HG03159 (cell line): ENCODE data around the gene CHML.
A peak's percentile ranks its signal among the peaks of the same experiment; 100 is the strongest.

Experiments used
- ATAC-seq: cut with Tn5 transposase; IDR thresholded peaks from one replicate; pipeline ENCODE4 v1.9.1; 2021; ENCODE audit warnings: mild to moderate bottlenecking, moderate library complexity; ENCODE audit not compliant: unreplicated experiment

Gene CHML

DNA sequence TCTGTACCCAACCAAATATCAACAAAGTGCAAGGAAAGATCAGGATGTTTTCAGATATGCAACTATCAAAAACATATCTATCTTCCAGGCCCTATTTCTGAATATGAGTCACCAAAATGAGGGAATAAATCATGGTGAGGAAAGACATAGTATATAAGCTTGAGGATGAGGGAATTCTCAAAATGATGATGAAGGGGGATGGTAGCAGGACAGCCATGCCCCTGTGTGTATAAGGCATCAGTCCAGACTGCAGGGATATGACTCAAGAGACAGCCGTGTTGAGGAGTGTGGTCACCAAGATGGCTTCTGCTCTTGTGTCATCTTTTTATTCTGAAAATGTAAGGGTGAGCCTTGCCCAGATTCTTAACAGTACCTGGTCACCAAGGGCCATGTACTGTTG, 7.5 kb upstream of the CHML start:
- ATAC-seq = no peak

DNA sequence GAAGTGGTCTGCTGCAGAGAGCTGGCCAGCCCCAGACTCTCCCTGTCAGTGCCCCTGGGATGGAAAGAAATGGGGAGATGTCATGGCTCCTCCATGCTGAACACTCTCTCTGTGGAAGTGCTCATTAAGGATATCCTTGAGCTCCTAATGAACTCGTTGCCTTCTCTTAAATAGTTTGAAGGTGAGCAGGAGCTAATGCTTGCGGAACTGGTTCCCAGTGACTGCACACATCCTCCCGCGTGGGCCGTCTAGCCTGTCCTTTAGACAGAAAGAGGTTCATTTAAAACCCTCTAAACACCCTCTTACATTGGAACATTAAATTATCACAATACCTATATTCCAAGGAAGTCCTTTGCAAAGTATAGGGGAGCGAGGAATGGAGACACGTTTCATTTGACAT, 6.0 kb upstream of the CHML start:
- no peak for ATAC-seq

DNA sequence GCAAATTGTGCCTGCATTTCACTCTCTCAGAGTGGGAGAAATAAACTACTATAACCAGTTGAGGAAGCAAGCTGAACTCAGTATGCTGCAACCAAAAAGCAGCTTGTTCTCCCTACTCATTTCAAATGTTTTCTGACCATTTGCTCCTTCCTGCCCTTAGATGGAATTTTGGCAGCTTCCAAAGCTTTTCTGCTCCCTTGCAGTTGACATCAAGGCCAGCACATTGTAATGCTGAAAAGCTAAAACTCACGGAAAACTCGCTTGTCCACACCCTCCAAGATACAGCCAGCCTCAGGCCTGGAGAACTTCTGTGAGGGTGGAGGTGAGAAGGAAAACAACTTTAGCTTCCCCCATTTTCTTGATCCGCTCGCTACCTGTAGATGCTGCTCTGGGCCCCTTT, 5.0 kb upstream of the CHML start:
- no peak for ATAC-seq

DNA sequence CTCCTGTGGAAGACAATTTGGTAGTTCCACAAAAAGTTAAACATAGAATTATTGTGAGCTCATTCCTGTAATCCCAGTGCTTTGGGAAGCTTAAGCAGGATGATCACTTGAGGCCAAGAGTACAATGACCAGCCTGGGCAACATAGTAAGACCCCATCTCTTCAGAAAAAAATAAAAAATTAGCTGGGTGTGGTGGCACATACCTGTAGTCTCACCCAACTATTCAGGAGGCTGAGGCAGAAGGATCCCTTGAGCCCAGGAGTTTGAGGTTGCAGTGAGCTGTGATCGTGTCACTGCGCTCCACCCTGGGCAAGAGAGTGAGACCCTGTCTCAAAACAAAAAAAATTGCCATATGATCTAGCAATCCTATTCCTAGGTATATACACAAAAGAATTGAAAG, 4.1 kb upstream of the CHML start:
- no peak for ATAC-seq

DNA sequence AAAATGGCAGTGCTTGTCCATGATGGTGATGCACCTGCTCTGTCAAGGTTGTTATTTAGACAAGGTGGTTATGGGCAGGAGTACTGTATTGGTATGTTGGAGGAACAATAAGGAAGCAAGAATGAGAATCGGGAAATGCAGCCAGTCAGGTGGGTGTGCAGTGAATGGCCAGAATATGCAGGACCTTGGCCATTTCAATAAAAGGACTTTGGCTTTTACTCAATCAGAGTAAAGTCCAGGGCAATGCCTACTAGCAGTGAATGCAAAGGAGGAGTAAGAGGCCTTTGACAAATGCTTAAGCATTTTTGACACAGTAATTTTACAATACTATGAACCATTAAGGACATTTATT, 2.4 kb upstream of the CHML start:
- ATAC-seq = no peak

DNA sequence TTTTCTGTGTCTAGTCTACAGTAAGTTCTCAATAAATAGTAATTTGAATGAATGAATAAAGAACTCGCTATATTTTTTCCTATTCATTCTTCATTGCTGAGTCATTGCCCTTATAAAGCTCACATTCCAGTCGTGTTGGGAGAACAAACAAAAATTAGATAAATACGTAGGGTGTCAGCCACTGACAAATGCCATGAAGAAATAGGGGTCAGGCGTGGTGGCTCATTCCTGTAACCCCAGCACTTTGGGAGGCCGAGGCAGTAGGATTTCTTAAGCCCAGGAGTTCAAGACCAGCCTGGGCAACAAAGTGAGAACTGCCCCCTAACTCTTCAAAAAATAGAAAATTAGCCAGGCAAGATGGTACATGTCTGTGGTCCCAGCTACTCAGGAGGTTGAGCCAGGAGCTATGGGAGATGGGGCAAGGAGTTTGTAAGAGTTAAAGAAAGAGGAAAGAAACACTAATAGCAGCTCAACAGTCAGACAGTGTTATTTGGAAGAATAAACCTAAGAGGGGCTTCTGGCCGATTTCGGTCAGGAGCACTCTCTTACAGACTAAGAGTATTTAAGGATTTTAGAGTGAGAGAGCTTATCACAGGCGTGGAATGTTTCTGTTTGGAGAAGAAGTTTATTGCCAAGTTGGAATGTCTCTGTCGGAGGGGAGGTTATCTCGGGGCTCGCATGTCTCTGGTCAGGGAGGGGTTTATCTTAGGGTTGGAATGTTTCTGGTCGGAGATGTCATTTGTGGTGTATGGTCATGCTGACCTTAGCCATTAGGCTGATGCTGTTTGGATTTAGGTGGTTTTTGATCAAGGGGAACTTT, 1.8 kb upstream of the CHML start:
- no peak for ATAC-seq

DNA sequence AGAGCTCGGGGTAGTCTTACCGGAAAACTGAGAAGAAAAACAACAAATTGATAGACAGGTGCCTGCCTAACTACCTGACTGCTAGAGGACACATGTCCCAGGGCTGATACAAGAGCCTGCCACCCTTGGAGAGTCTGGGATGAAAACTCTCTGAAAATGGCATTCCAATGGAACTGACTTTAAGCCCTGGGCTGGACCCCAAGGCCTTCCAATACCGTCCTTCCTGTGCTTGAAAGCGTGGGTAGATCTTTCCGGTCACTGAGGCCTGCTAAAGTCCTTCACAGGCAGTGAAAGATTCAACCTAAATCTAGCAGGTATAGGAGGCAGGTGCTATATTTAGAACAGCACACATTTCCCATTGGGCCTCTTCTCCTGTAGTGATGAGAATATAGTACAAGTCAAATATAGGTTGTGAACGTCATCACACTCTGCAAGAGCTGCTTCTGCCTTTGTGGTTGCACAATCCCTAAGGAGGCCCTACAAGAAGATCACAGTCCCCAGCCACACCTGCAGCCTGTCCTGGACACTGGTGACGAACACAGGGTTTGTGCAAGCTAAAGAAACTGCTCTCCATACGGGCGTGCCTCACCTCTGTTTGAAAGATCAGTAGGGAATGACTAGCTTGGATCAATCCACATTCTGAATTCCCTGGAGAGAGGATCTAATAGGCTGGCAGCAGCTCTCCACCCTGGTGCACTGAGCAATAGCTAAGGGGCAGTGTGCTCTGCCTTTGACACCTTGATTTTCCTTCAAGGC, 876 bp upstream of the CHML start:
- no peak for ATAC-seq

DNA sequence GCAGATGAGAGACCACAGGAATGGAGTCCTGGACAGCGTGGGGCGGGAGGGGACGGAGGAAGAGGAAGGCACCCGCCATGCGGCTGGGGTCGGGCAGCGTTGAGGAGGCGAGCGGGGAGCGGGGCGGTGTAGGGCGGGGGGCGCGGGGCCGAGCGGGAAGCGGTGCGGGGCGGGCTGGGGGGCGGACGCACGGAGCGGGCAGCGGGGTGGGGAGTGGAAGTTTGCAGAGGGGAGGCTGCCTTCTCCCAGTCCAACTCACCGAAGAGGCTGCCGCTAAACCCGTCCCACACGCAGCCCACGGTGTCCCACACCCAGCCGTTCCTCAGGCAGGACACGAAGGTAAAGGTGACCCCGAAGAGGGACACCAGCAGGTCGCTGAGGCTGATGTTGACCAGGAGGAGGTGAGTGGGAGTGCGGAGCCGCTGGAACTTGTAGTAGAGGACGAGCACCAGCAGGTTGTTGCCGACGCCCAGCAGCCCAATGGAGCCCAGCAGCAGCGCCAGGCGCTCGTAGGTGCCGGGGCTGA, 483 bp downstream of the CHML start:
- peak; percentile 58 for ATAC-seq

DNA sequence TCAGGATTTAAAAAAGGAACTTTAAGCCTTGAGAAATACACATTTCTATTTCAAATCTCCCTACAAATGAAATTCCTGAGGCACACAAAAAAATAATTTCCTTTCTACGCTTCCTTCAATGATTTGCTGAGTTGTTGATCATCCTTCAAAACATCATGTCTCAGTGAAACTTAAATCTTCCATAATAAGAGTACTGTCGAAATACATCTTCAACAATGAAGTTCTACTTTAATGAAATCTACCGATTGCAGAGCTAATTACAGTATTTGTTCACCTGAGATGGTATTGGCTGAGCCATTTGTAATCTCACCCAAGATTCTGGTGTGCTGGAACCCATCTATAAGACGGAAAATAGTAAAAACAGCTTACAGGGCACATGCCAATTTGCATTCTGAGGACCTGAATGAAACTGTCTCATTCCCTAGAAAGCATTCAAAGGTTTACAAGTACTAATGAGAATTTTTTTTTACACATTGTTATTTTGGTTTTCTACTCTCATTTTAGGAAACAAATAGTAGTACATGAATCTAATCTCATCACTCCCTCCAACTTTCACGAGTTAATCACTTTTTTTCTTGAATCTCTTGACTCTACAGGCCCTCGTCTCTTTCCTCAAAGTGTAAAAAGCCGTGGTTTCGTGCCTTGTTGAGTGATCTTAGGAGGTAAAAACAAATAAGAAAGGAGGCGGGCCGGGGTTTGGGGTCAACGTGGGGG, 1.1 kb downstream of the CHML start:
- ATAC-seq = no peak

DNA sequence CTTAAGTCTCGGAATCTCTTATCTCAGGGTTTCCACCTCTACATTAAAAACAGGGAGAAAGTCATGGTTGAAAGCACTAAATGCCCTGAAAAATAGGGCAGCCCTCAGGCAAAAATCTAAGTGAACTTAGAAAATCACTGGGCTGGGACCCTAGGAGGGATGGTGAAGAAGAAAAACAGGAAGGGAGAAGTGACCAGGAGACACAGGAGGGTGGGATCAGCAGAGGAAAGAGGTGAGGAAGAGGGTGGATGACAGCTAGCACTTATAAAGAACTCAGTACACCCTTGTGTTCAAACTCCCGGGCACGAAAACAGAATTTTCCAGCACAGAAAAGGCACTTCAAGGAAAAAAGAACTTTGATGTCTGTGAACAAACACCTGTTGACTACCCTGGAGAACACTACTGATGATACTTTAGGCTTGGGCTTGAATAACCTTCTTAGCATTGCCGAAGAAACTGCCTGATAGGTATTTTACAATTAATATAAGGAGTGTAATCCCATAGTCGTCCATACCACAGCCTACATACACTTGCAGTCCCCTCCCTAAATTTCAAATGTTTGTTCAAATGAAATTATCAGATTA, 2.0 kb downstream of the CHML start:
- no peak for ATAC-seq

DNA sequence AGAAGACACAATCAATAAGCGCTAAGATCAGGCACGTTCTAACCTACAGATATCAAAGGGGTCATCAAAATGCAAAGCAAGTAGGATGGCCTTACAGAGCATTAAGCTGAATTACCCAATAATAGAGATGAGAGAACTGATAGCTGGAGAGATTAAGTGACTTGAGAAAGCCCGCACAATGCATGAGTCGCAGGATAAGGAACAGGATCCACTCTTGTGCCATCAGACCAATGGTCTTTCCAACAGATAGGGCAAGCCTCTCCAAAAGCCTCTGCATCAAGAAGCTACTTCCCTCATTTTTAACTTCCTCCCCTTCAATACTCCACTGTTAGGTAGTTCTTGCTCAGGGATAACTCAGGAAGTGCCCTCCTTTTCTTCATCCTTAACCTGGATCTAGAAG, 2.6 kb downstream of the CHML start:
- ATAC-seq = no peak

DNA sequence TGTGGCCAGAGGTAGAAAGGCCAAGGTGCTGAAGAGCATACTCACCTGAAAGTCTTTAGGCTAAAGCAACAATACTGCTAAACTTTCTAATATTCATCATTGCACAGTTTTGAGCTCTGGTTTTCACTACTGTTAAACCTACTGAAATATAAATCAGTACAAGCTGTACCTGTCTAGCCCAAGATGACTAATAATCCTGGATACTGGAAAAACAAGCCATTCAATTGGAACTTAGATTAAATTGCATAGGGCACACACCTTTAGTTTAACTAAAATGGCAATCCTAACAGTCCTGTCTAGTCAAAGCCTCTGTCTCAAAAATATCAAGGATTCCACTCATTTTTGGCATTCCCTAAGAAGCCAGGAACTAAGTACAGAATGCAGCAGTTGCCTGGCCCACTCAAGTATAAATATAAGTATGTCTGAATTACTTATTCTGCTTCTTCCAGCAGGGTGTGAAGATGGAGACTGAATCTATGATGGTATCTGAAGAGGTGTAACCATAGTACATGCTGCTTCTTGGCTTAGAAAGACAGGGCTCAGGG, 3.1 kb downstream of the CHML start:
- no peak for ATAC-seq

DNA sequence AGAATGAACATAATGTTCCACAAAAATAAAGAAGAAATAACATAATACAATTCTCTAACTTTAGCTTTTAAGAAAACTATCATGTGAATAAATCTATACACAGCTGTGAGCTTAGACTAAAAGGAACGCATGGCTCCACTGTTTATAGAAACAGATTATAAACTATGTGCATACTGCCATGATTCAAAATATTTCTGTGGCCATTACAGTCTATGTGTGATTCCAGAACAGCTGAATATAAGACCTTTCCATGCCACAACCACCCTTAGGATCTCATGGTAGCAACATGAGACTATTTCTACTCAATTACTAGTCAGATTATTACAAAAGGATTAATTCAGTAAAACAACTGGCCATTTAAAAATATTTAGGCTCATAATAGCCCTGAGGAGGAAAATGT, 3.9 kb downstream of the CHML start:
- no peak for ATAC-seq

DNA sequence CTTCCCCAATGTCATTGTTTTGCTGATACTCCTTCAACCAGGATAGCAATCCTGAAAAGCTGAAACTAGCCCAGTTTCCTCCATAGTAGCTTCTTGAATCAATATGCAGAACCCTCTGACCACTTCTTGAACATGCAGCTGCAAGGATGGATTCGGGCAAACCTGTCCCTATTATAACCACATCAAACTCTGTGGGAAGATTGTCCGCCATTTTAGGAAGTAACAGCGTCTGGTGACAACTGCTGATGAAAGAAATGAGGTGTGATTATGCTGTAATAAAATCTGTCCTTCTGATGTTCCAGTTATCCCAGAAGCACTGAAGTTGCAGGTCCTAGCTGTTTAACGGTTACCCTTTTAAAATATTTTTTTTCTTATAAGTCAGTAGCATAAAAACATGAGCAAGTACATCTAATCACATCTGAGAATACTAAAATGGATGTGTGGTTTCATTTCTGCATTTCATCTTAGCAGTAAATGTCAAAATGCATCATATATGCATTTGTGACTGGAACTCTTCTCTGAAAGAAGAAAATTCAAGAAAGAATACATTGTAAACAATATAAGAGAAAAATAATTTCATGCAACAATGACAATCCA, 4.5 kb downstream of the CHML start:
- no peak for ATAC-seq

DNA sequence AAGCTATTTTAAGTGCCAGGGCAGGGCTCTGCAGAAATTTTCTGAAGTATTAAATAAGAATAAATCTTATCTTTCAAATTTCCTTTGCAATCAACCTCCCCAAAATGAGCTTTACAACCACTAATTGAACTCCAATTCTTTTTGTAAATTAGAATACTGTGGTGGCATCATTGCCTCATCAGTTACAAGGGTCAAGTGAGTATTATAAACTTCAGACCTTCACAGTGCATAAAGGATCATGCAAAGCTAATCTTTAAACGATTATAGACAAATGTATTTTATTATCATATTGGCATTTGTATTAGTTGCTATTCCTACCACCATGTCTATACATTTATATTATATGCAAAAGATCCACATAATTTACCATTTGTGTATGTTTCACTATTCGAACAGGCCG, 7.2 kb downstream of the CHML start:
- ATAC-seq = no peak

DNA sequence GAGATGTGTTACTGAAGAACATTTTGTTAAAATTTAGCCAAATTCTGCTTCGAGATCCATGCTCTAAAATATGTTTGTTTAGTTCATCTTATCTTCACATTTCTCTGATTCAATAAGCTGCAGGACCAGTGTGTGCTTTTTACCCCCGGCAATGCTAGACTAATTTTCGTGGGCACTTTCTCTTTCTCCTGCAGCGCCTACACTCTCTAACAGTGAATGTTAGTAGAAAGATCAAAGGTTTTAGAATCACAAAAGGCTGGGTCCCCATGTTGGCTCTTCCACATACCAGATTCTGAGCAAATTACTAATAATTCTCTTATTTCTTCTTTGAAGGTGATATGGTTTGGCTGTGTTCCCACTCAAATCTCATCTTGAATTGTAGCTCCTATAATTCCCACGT, 8.5 kb downstream of the CHML start:
- no peak for ATAC-seq

DNA sequence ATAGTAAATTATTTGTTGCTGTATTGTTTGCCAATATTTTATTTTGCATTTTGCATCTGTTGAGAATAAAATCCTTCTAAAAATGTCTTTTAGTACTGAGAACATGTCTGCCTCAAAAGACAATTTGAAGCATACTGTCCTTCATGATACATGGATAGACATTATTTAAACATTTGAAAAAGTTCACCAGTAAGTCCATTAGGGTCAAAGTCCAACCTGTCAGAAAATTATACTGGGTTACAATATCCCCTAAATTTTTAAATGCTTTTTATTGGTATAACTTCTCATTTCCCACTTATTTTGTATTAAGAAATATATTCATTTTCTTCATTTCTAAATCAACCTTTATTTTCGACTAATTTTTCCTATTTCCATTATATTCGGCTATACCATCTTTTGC, 9.3 kb downstream of the CHML start:
- ATAC-seq = no peak

DNA sequence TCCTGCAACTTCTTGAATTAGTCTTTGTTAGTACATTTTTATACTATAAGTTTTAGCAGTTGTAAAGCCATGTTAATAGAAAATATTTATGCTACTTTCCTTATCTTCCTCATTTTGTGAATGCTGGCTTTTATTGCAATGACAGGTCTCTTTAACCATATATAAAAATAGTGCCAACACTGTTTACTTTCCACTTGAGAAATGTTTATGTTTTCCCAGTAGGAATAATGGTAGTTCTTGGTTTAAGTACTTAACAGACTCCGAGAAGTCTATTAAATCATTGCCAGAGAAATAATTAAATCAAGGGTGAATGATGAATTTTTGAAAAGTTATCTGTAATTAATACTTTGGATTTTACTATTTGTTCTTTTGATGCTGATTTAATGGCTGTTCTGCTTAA, 9.7 kb downstream of the CHML start:
- ATAC-seq = no peak

DNA sequence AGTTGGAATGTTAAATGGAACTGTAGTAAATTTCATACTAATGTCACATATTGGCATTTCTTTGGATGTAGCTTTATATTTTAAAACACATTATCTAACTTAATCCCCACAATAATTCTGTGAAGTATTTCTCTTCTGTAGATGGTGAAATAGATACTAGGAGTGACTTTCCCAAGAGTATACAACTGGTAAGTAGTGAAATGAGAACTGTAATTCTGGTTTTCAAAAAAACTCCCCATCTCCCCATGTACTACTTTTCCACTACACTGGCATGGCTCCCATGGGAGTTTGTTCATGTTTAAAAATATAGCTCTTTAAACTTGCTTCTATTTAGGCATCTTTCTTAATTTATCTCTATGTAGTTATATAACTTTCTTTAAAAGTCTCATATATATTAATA, 10.2 kb downstream of the CHML start:
- no peak for ATAC-seq

DNA sequence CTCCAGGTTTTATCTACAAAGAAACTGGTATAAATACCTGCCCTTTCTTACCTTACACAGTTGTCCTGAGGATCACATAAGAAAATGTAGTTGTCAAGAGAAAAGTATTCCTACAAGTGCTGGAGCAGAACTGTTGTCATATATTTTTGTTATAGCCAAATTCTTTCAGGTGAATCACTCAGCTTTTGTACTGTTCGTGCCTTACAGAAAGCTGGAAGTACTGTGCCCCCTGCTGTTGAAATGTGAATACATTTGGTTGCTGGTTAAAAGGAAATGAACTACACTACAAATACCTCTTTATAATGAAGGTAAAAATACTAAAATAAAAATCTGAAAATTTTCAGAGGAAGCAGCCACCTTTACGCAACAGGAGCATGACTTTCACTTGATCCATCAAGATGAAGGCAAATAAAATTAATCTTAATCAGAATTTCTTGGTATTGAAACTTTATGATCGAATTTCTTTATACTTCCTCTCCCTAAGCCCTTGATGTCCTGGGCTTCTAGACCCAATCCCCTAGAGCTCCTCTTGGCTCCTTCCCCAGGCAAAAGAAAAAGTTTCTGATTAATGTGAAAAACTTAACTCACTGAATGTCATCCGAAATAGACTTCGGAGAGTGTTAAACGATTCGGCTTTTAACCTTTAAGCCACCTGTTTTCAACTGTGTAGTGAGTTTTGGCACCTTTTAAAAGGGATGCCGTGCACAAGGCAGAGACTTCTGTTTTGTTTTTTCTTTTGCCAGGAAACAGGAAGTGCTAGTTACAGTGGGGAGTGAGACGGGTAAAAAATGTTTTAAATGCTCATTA, 12.5 kb downstream of the CHML start:
- peak; percentile 80 for ATAC-seq
